Fibroblast of lung (primary cell): ENCODE results near the gene EWSR1.

Source experiments
- EZH2 ChIP-seq: IDR thresholded peaks from 2 replicates; pipeline ENCODE4 v1.5.1; 2012; ENCODE audit warnings: low read length, control low read depth, mild to moderate bottlenecking; ENCODE audit errors: missing control alignments
- TF ChIP-seq, protein P1 (sequence below), 2 donors: IDR thresholded peaks in 1 of 2; conservative IDR thresholded peaks in 1 of 2; 1 replicate in 1 of 2; 2 replicates in 1 of 2; pipeline ENCODE4 v1.5.1; 2011 to 2012; ENCODE audit warnings: low read length in 2 of 2, control low read depth in 1 of 2, inconsistent platforms in 1 of 2, low read depth in 1 of 2, mild to moderate bottlenecking in 1 of 2

GRCh38 chr22:29263791-29264276 lies 4.2 kb upstream of the EWSR1 start:
- TF ChIP-seq, protein P1, sequence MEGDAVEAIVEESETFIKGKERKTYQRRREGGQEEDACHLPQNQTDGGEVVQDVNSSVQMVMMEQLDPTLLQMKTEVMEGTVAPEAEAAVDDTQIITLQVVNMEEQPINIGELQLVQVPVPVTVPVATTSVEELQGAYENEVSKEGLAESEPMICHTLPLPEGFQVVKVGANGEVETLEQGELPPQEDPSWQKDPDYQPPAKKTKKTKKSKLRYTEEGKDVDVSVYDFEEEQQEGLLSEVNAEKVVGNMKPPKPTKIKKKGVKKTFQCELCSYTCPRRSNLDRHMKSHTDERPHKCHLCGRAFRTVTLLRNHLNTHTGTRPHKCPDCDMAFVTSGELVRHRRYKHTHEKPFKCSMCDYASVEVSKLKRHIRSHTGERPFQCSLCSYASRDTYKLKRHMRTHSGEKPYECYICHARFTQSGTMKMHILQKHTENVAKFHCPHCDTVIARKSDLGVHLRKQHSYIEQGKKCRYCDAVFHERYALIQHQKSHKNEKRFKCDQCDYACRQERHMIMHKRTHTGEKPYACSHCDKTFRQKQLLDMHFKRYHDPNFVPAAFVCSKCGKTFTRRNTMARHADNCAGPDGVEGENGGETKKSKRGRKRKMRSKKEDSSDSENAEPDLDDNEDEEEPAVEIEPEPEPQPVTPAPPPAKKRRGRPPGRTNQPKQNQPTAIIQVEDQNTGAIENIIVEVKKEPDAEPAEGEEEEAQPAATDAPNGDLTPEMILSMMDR (conservative IDR thresholded peaks at IDR 0.05 in 1 of 2, IDR thresholded peaks at IDR 0.05 in 1 of 2; ENCODE audit: low read depth in 1 of 2, low read length in 2 of 2) = no peak
- TF ChIP-seq EZH2 = no peak
